ENCODE results near the gene GFOD2.

GFOD2 gene

GRCh38 chr16:67669499-67670101 lies 49.5 kb downstream of the GFOD2 start:
- no peak for DNase-seq (ENCODE audit: low read depth)

GRCh38 chr16:67668495-67669157 lies 50.5 kb downstream of the GFOD2 start:
- DNase-seq (ENCODE audit: low read depth) = no peak

GRCh38 chr16:67667817-67668494 lies 51.2 kb downstream of the GFOD2 start:
- DNase-seq (ENCODE audit: low read depth) = peak; percentile 90

GRCh38 chr16:67667453-67667816 lies 51.7 kb downstream of the GFOD2 start:
- DNase-seq (ENCODE audit: low read depth) = no peak

- DNase-seq (ENCODE audit: low read depth) = peak; percentile 47
Observed at GRCh38 chr16:67666559-67667452, 52.3 kb downstream of the GFOD2 start, which contains the start of the genes C16orf86 and ENKD1. Gene C16orf86 (plus strand): TSS chr16:67666814. CDS start chr16:67666971, 157 bp downstream. Gene ENKD1 (minus strand): TSS chr16:67666750. CDS start chr16:67666442, 308 bp downstream.

- no peak for DNase-seq (ENCODE audit: low read depth)
Observed at GRCh38 chr16:67666032-67666551, 53.0 kb downstream of the GFOD2 start.

- no peak for DNase-seq (ENCODE audit: low read depth)
Observed at GRCh38 chr16:67665598-67665997, 53.5 kb downstream of the GFOD2 start.

GRCh38 chr16:67664871-67665270 lies 54.2 kb downstream of the GFOD2 start:
- DNase-seq (ENCODE audit: low read depth) = no peak

GRCh38 chr16:67664258-67664657 lies 54.9 kb downstream of the GFOD2 start:
- DNase-seq (ENCODE audit: low read depth) = no peak

GRCh38 chr16:67663877-67664222 lies 55.3 kb downstream of the GFOD2 start:
- no peak for DNase-seq (ENCODE audit: low read depth)

GRCh38 chr16:67663151-67663876 lies 55.8 kb downstream of the GFOD2 start:
- DNase-seq (ENCODE audit: low read depth) = no peak

- DNase-seq (ENCODE audit: low read depth) = no peak
Observed at GRCh38 chr16:67662653-67663010, 56.5 kb downstream of the GFOD2 start.

- no peak for DNase-seq (ENCODE audit: low read depth)
Observed at GRCh38 chr16:67661886-67662652, 57.0 kb downstream of the GFOD2 start.

GRCh38 chr16:67661101-67661761 lies 57.9 kb downstream of the GFOD2 start:
- no peak for DNase-seq (ENCODE audit: low read depth)

GRCh38 chr16:67660564-67661028 lies 58.5 kb downstream of the GFOD2 start, which contains the start of gene PARD6A:
Gene PARD6A (plus strand): TSS chr16:67660960. CDS start chr16:67661039, 79 bp downstream.
- DNase-seq (ENCODE audit: low read depth) = peak; percentile 87

- DNase-seq (ENCODE audit: low read depth) = peak; percentile 80
Observed at GRCh38 chr16:67659675-67660563, 59.2 kb downstream of the GFOD2 start, which contains the start of gene ACD. Gene ACD (minus strand): TSS chr16:67660260. CDS start chr16:67660220, 40 bp downstream.

GRCh38 chr16:67658849-67659674 lies 60.1 kb downstream of the GFOD2 start:
- DNase-seq (ENCODE audit: low read depth) = no peak
